Gastroesophageal sphincter (tissue), 4 donors: Measurements from ENCODE around the gene RAB5B. TPM values are rescaled to one million over a fixed set of nuclear protein-coding genes. Genes with fewer than 3 reads are reported as not detected.

Experiments used
- ATAC-seq: fragments of 150-250 bp; one replicate; pipeline ENCODE4 v1.9.1; 2016; ENCODE audit warnings: mild to moderate bottlenecking, moderate library complexity
- H3K27ac ChIP-seq, 4 donors: fragments of 200-600 bp; sonication (generic) in 3 of 4; 1 replicate in 3 of 4; 2 replicates in 1 of 4; pipeline ENCODE4 v1.5.1; 2016 to 2019
- H3K27me3 ChIP-seq: fragments of 200-600 bp; sonication (generic); one replicate; pipeline ENCODE4 v1.5.1; 2019
- H3K36me3 ChIP-seq, 2 donors: fragments of 200-600 bp; sonication (generic); one replicate each; pipeline ENCODE4 v1.5.1; 2019; ENCODE audit warnings: control low read depth in 1 of 2
- H3K4me1 ChIP-seq, 3 donors: fragments of 200-600 bp; sonication (generic); 1 replicate in 2 of 3; 2 replicates in 1 of 3; pipeline ENCODE4 v1.5.1; 2016 to 2019; ENCODE audit warnings: control low read depth in 2 of 3
- H3K4me3 ChIP-seq, 2 donors: fragments of 200-600 bp; sonication (generic); one replicate each; pipeline ENCODE4 v1.5.1; 2019; ENCODE audit warnings: mild to moderate bottlenecking in 1 of 2, moderate library complexity in 1 of 2
- H3K9me3 ChIP-seq, 3 donors: fragments of 200-600 bp; sonication (generic); one replicate each; pipeline ENCODE4 v1.5.1; 2017 to 2019; ENCODE audit warnings: control low read depth in 2 of 3
- EP300 ChIP-seq: sonication (generic); formaldehyde crosslinking; IDR thresholded peaks from one replicate; pipeline ENCODE4 v1.6.1; 2017; ENCODE audit warnings: antibody characterized with exemption, mild to moderate bottlenecking
- POLR2A ChIP-seq, 2 donors: fragments of 450-650 bp; IDR thresholded peaks; one replicate each; pipeline ENCODE4 v1.6.1; 2017; ENCODE audit warnings: antibody characterized with exemption in 2 of 2, mild to moderate bottlenecking in 2 of 2, moderate library complexity in 1 of 2
- POLR2AphosphoS5 ChIP-seq: sonication (generic); formaldehyde crosslinking; IDR thresholded peaks from one replicate; pipeline ENCODE4 v1.6.1; 2017; ENCODE audit warnings: antibody characterized with exemption
- WGBS, 2 donors: methylation state at CpG; one replicate each; pipeline ENCODE4 v1.1.5; 2018; ENCODE audit warnings: low coverage in 1 of 2; 5-methylcytosine and 5-hydroxymethylcytosine counted together
- total RNA-seq, 4 donors: library from RNA; depleted of rRNA; stranded (reverse); fragments of >200 nt; gene quantifications; one replicate each; pipeline ENCODE4 v1.1.0, GENCODE V29; 2016
- TF ChIP-seq, protein P1 (sequence below), 4 experiments: fragments of 200-600 bp in 2 of 4; fragments of 450-650 bp in 2 of 4; sonication (generic) in 1 of 4; IDR thresholded peaks; one replicate each; pipeline ENCODE4 v1.5.1; 2017 to 2019; ENCODE audit warnings: antibody characterized with exemption in 4 of 4, mild to moderate bottlenecking in 2 of 4, moderate library complexity in 2 of 4

The RAB5B gene
- total RNA-seq, 4 donors from 2014 or later: 113 to 169 (median 142) TPM

DNA sequence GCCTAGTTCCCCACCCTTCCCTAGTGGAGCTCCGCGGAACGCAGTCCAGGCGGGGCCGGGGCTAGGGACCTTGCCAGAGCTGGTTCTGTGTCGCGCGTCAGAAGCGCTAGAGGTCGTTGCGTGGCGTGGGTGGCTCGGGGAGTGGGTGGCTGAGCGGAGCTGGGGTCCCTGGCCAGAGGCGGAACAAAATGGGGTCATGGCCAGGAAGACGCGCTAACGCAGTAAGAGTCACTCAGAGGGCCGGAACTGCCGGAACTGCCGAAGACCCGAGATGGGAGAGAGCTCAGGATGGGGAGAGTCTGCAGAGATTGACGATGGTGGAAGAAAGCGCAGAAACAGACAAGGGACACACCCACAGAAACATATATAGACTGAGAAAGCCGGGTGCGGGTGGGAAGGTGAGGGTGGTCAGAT, 38.1 kb upstream of the RAB5B start:
- 40% methylated on average over 12 of the region's 26 CpGs; no CpG with 5 or more reads in 1 of the 2 donors for WGBS, 2 donors
- Histone ChIP-seq H3K27me3 (no peaks in the 10 kb centered on the region), H3K4me3 (peak overlapping the region in 1 of 2 donors; percentile 35), H3K36me3 (peaks cover 0 to 22% of the 10 kb centered on the region in 2 donors), H3K9me3 (no peaks in the 10 kb centered on the region), H3K27ac (peak overlapping the region in 3 of 4 donors; percentile 15 to 77 (median 63)), H3K4me1 (peaks cover 3 to 55% (median 28%) of the 10 kb centered on the region in 3 donors)
- no peak for TF ChIP-seq POLR2A (IDR thresholded peaks at IDR 0.05)
- TF ChIP-seq, protein P1, sequence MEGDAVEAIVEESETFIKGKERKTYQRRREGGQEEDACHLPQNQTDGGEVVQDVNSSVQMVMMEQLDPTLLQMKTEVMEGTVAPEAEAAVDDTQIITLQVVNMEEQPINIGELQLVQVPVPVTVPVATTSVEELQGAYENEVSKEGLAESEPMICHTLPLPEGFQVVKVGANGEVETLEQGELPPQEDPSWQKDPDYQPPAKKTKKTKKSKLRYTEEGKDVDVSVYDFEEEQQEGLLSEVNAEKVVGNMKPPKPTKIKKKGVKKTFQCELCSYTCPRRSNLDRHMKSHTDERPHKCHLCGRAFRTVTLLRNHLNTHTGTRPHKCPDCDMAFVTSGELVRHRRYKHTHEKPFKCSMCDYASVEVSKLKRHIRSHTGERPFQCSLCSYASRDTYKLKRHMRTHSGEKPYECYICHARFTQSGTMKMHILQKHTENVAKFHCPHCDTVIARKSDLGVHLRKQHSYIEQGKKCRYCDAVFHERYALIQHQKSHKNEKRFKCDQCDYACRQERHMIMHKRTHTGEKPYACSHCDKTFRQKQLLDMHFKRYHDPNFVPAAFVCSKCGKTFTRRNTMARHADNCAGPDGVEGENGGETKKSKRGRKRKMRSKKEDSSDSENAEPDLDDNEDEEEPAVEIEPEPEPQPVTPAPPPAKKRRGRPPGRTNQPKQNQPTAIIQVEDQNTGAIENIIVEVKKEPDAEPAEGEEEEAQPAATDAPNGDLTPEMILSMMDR (IDR thresholded peaks at IDR 0.05): peak in 1 of 4 experiments; percentile 24
- peak; percentile 15 for ATAC-seq

DNA sequence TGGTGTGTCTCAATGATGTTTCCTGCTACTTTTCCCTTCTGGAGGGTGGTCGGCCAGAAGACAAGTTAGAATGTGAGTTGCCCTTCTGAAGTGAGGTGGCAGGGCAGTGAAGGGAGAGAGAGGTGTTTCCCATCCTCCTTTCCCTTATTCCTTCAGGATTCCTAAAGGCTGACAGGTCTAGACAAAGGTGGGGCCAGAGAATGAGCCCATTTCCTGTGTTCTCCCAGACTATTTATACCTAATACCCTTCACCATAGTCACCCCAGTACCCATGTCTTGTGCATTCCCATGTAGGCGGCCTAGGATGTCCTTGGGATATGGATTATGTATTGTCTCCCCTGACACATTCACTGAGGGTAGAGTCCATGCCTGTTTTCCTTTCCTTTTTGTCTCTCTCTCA, 35.9 kb upstream of the RAB5B start:
- no peak for TF ChIP-seq POLR2AphosphoS5
- TF ChIP-seq POLR2A (IDR thresholded peaks at IDR 0.05): no peak
- Histone ChIP-seq H3K27me3 (no peaks in the 10 kb centered on the region), H3K27ac (no peak overlapping the region), H3K36me3 (peaks cover 0 to 44% of the 10 kb centered on the region in 2 donors), H3K4me3 (no peak overlapping the region), H3K9me3 (no peaks in the 10 kb centered on the region), H3K4me1 (peaks cover 0 to 39% (median 14%) of the 10 kb centered on the region in 3 donors)
- no peak for ATAC-seq
- 57 to 79% methylated on average over 1 to 2 of the region's 2 CpGs for WGBS, 2 donors

DNA sequence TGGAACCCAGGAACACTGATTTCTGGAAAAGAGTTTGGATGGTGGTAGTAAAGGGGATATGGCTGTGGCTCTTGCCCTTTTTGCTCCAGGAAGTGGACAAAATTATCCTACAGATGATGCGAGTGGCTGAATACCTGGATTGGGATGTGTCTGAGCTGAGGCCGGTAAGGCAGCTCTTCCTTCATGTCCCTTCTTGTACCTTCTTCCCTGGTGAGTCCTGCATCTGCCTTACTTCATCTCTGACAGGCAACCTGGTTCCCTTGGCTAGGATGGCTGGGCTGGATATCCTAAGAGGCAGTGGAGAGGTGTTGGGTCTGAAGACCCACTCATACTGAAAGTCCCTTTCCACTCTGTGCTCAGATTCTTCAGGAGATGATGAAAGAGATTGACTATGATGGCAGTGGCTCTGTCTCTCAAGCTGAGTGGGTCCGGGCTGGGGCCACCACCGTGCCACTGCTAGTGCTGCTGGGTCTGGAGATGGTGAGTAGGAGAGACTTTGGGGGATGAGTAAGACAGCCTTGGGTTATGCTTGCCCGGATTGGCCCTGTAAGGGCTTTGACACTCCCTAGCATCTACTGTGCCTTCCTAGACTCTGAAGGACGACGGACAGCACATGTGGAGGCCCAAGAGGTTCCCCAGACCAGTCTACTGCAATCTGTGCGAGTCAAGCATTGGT, 34.9 kb upstream of the RAB5B start:
- Histone ChIP-seq H3K27me3 (no peaks in the 10 kb centered on the region), H3K4me3 (no peak overlapping the region), H3K9me3 (no peaks in the 10 kb centered on the region), H3K4me1 (peaks cover 0 to 30% (median 8%) of the 10 kb centered on the region in 3 donors), H3K27ac (no peak overlapping the region), H3K36me3 (peaks cover 0 to 52% of the 10 kb centered on the region in 2 donors)
- no peak for ATAC-seq
- WGBS, 2 donors: 60 to 93% methylated on average over 1 to 2 of the region's 8 CpGs
- TF ChIP-seq POLR2A (IDR thresholded peaks at IDR 0.05) (no peak), EP300 (no peak), POLR2AphosphoS5 (no peak)
- TF ChIP-seq, protein P1 (IDR thresholded peaks at IDR 0.05): no peak

DNA sequence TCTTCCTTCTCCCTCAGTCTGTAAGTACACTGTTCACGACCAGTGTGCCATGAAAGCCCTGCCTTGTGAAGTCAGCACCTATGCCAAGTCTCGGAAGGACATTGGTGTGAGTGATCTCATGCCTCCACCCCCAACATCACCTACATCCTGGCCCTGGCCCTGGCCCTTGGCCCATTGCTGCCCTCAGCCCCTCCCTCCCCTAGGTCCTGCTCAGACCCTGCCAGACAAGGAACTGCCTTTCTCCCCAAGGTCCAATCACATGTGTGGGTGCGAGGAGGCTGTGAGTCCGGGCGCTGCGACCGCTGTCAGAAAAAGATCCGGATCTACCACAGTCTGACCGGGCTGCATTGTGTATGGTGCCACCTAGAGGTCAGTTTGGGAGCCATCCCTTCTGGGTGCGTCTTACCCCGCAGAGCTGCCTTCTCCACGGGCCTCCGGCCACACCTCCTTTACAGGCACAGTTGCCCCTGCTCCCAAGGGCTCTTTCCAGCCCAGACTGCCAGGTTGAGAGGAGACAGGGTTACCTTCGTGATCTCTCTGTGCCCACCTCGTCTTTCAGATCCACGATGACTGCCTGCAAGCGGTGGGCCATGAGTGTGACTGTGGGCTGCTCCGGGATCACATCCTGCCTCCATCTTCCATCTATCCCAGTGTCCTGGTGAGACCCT, 33.7 kb upstream of the RAB5B start:
- WGBS, 2 donors: 12 to 23% methylated on average over 5 to 10 of the region's 18 CpGs
- no peaks in the 10 kb centered on the region for H3K9me3 ChIP-seq
- H3K27me3 ChIP-seq: no peaks in the 10 kb centered on the region
- H3K4me3 ChIP-seq: peak overlapping the region in 1 of 2 donors; percentile 21
- peak; percentile 94 for ATAC-seq
- TF ChIP-seq, protein P1 (IDR thresholded peaks at IDR 0.05): peak; percentile 76 to 91 (median 82)
- TF ChIP-seq POLR2AphosphoS5 (peak; percentile 35), POLR2A (IDR thresholded peaks at IDR 0.05) (no peak), EP300 (no peak)
- H3K36me3 ChIP-seq: peaks cover 0 to 64% of the 10 kb centered on the region in 2 donors
- peak overlapping the region in 3 of 4 donors; percentile 48 to 70 (median 60) for H3K27ac ChIP-seq
- peaks cover 0 to 18% (median 8%) of the 10 kb centered on the region in 3 donors for H3K4me1 ChIP-seq

DNA sequence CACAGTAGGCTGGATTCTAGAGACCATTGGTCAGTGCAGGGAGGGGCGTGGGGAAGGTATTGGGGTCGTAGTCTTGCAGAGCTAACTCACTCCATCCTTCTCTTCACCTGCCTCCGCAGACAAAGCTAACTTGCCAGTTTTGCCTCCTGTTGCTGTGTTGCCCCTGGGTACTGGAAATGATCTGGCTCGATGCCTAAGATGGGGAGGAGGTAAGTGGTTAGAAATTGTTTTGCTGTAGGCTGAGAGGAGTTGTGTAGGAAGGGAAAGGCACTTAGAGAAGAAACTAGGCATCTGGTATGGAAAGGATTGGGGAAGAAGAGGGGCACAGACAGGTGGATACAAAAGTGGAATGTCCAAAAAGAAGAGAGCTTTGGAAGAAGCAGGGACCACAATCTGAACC, 31.8 kb upstream of the RAB5B start:
- no peak for TF ChIP-seq POLR2A (IDR thresholded peaks at IDR 0.05)
- no peak for TF ChIP-seq EP300
- TF ChIP-seq, protein P1 (IDR thresholded peaks at IDR 0.05): no peak
- TF ChIP-seq POLR2AphosphoS5: no peak
- Histone ChIP-seq H3K27me3 (no peaks in the 10 kb centered on the region), H3K4me3 (no peak overlapping the region), H3K36me3 (peaks cover 0 to 74% of the 10 kb centered on the region in 2 donors), H3K27ac (no peak overlapping the region), H3K9me3 (no peaks in the 10 kb centered on the region), H3K4me1 (peaks cover 0 to 12% (median 8%) of the 10 kb centered on the region in 3 donors)
- no peak for ATAC-seq
- WGBS, 2 donors: 92% methylated on average over 2 of the region's 4 CpGs; no CpG with 5 or more reads in 1 of the 2 donors
